ENCODE data around the gene PIPOX. TPM values are rescaled to one million over a fixed set of nuclear protein-coding genes. Genes with fewer than 3 reads are reported as not detected.

Gene PIPOX
- total RNA-seq, 4 donors from 2014 or later: 0.52 to 11.2 (median 6.7) TPM

GRCh38 chr17:29074488-29074887 lies 31.5 kb downstream of the PIPOX start:
- no peak for ATAC-seq
- H3K27ac ChIP-seq: no peak overlapping the region

GRCh38 chr17:29076087-29076486 lies 33.1 kb downstream of the PIPOX start:
- 79 to 89% methylated on average over 3 to 4 of the region's 6 CpGs for WGBS, 2 donors (ENCODE audit: low coverage in 1 of 2)
- ATAC-seq: no peak

More at GRCh38 chr17:29074488-29074887, 31.5 kb downstream of the PIPOX start:
- TF ChIP-seq EP300 (IDR thresholded peaks at IDR 0.05) (no peak), POLR2A (IDR thresholded peaks at IDR 0.05) (no peak), POLR2AphosphoS5 (IDR thresholded peaks at IDR 0.05) (no peak)
- no CpG with 5 or more reads among the region's 12 CpGs for WGBS, 2 donors (ENCODE audit: low coverage in 1 of 2)
- H3K9me3 ChIP-seq: no peaks in the 10 kb centered on the region
- peaks cover 0 to 53% of the 10 kb centered on the region in 2 donors for H3K36me3 ChIP-seq
- H3K27me3 ChIP-seq: peaks cover 5% of the 10 kb centered on the region
- H3K4me3 ChIP-seq: no peak overlapping the region
- peaks cover 0 to 18% (median 0%) of the 10 kb centered on the region in 3 donors for H3K4me1 ChIP-seq

DNA sequence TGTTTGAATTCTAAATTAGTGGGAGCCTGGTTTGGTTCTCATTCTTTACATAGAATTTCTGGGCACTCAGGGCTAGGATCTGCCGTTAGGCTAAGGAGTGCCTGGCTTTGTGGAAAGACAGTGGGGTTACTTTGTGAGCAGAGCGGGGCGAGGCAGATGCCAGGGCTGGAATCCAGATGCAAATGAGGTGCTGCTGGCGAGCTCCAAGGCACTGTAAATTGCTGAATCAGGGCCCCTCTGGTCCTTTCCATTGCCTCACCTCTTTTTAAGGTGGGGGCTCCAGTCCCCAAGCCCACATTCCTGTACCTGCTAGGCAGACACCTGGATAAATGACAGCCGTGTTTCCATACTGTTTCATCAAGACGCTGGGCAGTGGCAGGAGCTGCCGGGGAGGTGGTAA lies 33.8 kb downstream of the PIPOX start:
- H3K36me3 ChIP-seq: peaks cover 0 to 75% of the 10 kb centered on the region in 2 donors
- WGBS, 2 donors (ENCODE audit: low coverage in 1 of 2): 78 to 100% methylated on average over 1 to 5 of the region's 7 CpGs
- no peak for ATAC-seq

More at GRCh38 chr17:29076087-29076486, 33.1 kb downstream of the PIPOX start:
- Histone ChIP-seq H3K27me3 (peaks cover 2% of the 10 kb centered on the region), H3K9me3 (no peaks in the 10 kb centered on the region), H3K4me3 (no peak overlapping the region), H3K27ac (no peak overlapping the region), H3K4me1 (peaks cover 0 to 7% (median 0%) of the 10 kb centered on the region in 3 donors), H3K36me3 (peaks cover 0 to 69% of the 10 kb centered on the region in 2 donors)
- TF ChIP-seq POLR2AphosphoS5 (IDR thresholded peaks at IDR 0.05): no peak
- TF ChIP-seq EP300 (IDR thresholded peaks at IDR 0.05): no peak

GRCh38 chr17:29077320-29077719 lies 34.4 kb downstream of the PIPOX start:
- 100% methylated on average over 3 of the region's 7 CpGs; no CpG with 5 or more reads in 1 of the 2 donors for WGBS, 2 donors (ENCODE audit: low coverage in 1 of 2)
- Histone ChIP-seq H3K4me3 (no peak overlapping the region), H3K9me3 (no peaks in the 10 kb centered on the region), H3K36me3 (peaks cover 0 to 81% of the 10 kb centered on the region in 2 donors), H3K27me3 (no peaks in the 10 kb centered on the region), H3K27ac (no peak overlapping the region), H3K4me1 (peaks cover 0 to 7% (median 0%) of the 10 kb centered on the region in 3 donors)
- no peak for ATAC-seq
- TF ChIP-seq CTCF (IDR thresholded peaks at IDR 0.05) (no peak), POLR2AphosphoS5 (IDR thresholded peaks at IDR 0.05) (no peak)

More for the DNA sequence above, 33.8 kb downstream of the PIPOX start:
- Histone ChIP-seq H3K27me3 (no peaks in the 10 kb centered on the region), H3K4me1 (peaks cover 0 to 7% (median 0%) of the 10 kb centered on the region in 3 donors), H3K9me3 (no peaks in the 10 kb centered on the region), H3K27ac (no peak overlapping the region), H3K4me3 (no peak overlapping the region)
- TF ChIP-seq POLR2AphosphoS5 (IDR thresholded peaks at IDR 0.05) (no peak), EP300 (IDR thresholded peaks at IDR 0.05) (no peak), POLR2A (IDR thresholded peaks at IDR 0.05) (no peak), CTCF (IDR thresholded peaks at IDR 0.05) (no peak)

DNA sequence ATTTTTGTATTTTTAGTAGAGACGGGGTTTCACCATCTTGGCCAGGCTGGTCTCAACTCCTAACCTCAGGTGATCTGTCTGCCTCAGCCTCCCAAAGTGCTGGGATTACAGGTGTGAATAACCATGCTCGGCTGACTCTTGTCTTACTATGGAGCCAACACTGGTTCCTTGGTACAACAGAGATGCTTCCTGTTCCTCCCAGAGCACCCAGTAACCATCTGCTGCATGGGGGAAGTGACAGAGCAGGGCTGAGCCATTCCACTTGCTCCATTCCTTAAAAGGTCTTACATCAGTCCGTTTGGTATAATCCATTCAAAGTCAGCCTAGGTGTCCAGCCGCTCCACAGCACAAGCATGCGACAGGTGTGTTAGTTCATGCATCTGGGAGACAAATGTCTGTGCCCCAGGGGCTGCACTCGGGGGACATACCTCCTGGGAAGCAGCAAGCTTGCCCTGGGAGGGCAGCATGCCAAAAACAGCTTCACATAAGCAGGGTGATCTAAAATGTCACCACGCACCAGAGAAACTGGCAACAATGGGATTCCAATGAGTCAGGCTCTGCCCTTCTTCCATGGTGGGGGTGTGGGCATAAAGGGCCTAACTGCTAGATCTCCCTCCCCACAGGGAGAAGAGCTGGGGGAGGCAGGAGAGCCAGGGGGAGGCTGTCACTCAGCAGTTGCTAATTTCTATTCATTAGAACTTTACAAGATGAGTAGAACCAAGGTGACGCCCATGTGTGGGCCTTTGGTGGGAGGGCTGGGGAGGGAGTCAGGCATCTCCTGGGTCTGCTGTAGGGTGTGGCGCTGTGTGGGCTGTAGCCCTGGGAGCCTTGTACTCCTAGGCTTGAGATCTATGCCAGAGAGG lies 35.5 kb downstream of the PIPOX start:
- TF ChIP-seq POLR2AphosphoS5 (IDR thresholded peaks at IDR 0.05): no peak
- no peak for TF ChIP-seq CTCF (IDR thresholded peaks at IDR 0.05)
- no peak for TF ChIP-seq POLR2A (IDR thresholded peaks at IDR 0.05)
- TF ChIP-seq EP300 (IDR thresholded peaks at IDR 0.05): no peak
- Histone ChIP-seq H3K4me3 (no peak overlapping the region), H3K27me3 (no peaks in the 10 kb centered on the region), H3K4me1 (peaks cover 0 to 7% (median 0%) of the 10 kb centered on the region in 3 donors), H3K27ac (no peak overlapping the region), H3K9me3 (no peaks in the 10 kb centered on the region), H3K36me3 (peaks cover 0 to 92% of the 10 kb centered on the region in 2 donors)
- ATAC-seq: no peak
- 72 to 81% methylated on average over 2 to 3 of the region's 9 CpGs for WGBS, 2 donors (ENCODE audit: low coverage in 1 of 2)

All from gastroesophageal sphincter (tissue), 4 donors.